MM.1S (cell line): ENCODE data around the gene MAPK6.

ENCODE experiments used
- DNase-seq: peaks from one replicate; pipeline ENCODE4 v3.0.0-alpha.2; 2015
- H2AFZ ChIP-seq: fragments of 300-600 bp; sonication (generic); 2 replicates; pipeline ENCODE4 v1.6.0; 2016; ENCODE audit warnings: antibody characterized with exemption, low read length
- H3F3A ChIP-seq: fragments of 300-600 bp; sonication (generic); 2 replicates; pipeline ENCODE4 v1.6.1; 2016; ENCODE audit warnings: mild to moderate bottlenecking, antibody characterized with exemption, low read length, moderate library complexity, mixed read lengths; ENCODE audit not compliant: insufficient read depth
- H3K27ac ChIP-seq: fragments of 300-600 bp; sonication (generic); 2 replicates; pipeline ENCODE4 v1.5.1; 2016; ENCODE audit warnings: mild to moderate bottlenecking, low read length
- H3K27me3 ChIP-seq: fragments of 300-600 bp; sonication (generic); replicated peaks from 2 replicates; pipeline ENCODE4 v1.6.0; 2016; ENCODE audit warnings: low read length; ENCODE audit not compliant: insufficient read depth
- H3K36me3 ChIP-seq: fragments of 300-600 bp; sonication (generic); replicated peaks from 2 replicates; pipeline ENCODE4 v1.6.1; 2016; ENCODE audit warnings: mild to moderate bottlenecking, low read length, mixed read lengths; ENCODE audit not compliant: insufficient read depth
- H3K4me1 ChIP-seq: fragments of 300-600 bp; sonication (generic); 2 replicates; pipeline ENCODE4 v1.6.1; 2016; ENCODE audit warnings: low read length, mixed read lengths
- H3K4me2 ChIP-seq: fragments of 300-600 bp; sonication (generic); 2 replicates; pipeline ENCODE4 v1.6.0; 2016; ENCODE audit warnings: low read depth, low read length
- H3K4me3 ChIP-seq: fragments of 300-600 bp; sonication (generic); 2 replicates; pipeline ENCODE4 v1.5.1; 2016; ENCODE audit warnings: low read length, mixed read lengths
- H3K79me2 ChIP-seq: fragments of 300-600 bp; sonication (generic); 2 replicates; pipeline ENCODE4 v1.6.1; 2016; ENCODE audit warnings: mixed run types, low read length, mixed read lengths
- H3K9ac ChIP-seq: fragments of 300-600 bp; sonication (generic); 2 replicates; pipeline ENCODE4 v1.6.1; 2016; ENCODE audit warnings: low read length, mixed read lengths
- H3K9me2 ChIP-seq: fragments of 300-600 bp; sonication (generic); replicated peaks from 2 replicates; pipeline ENCODE4 v1.6.1; 2016; ENCODE audit warnings: mild to moderate bottlenecking, low read length, mixed read lengths; ENCODE audit not compliant: insufficient read depth
- H3K9me3 ChIP-seq: fragments of 300-600 bp; sonication (generic); replicated peaks from 2 replicates; pipeline ENCODE4 v1.6.1; 2016; ENCODE audit warnings: mild to moderate bottlenecking, low read length, mixed read lengths; ENCODE audit not compliant: insufficient read depth
- H4K20me1 ChIP-seq: fragments of 300-600 bp; sonication (generic); 2 replicates; pipeline ENCODE4 v1.6.1; 2016; ENCODE audit warnings: mild to moderate bottlenecking, low read length, moderate library complexity, mixed read lengths; ENCODE audit not compliant: insufficient read depth
- CTCF ChIP-seq: fragments of 300-600 bp; sonication (generic); IDR thresholded peaks from 2 replicates; pipeline ENCODE4 v1.5.1; 2016; ENCODE audit warnings: antibody characterized with exemption, low read length, mixed read lengths
- EZH2 ChIP-seq: fragments of 300-600 bp; sonication (generic); optimal IDR thresholded peaks from 2 replicates; pipeline ENCODE3; 2017; ENCODE audit warnings: low read depth, mild to moderate bottlenecking, antibody characterized with exemption, low read length, mixed read lengths
- EZH2phosphoT487 ChIP-seq: fragments of 300-600 bp; sonication (generic); IDR thresholded peaks from 2 replicates; pipeline ENCODE4 v1.6.1; 2018; ENCODE audit warnings: antibody characterized with exemption, low read length

The MAPK6 gene

GRCh38 chr15:51971032-51971374 lies 48.0 kb upstream of the MAPK6 start:
- Histone ChIP-seq H2AFZ (peak overlapping the region; percentile 89), H3K9ac (peak overlapping the region; percentile 74), H3K36me3 (no peaks in the 10 kb centered on the region), H3F3A (peaks cover 4% of the 10 kb centered on the region; the same call in 1 of the 2 replicates), H3K9me3 (no peaks in the 10 kb centered on the region), H3K4me1 (no peaks in the 10 kb centered on the region), H3K4me2 (peak overlapping the region; percentile 83), H3K79me2 (peaks cover 56% of the 10 kb centered on the region), H3K27ac (peak overlapping the region; percentile 56; the same call in 1 of the 2 replicates), H3K9me2 (no peaks in the 10 kb centered on the region), H4K20me1 (no peaks in the 10 kb centered on the region), H3K27me3 (no peaks in the 10 kb centered on the region), H3K4me3 (peak overlapping the region; percentile 98)
- TF ChIP-seq EZH2phosphoT487 (no peak), EZH2 (no peak), CTCF (no peak)
- DNase-seq, result peak; percentile 12

GRCh38 chr15:51971375-51972133 lies 47.5 kb upstream of the MAPK6 start, which contains the start of gene LEO1:
TSS of gene LEO1 (minus strand) at chr15:51971778. CDS start at chr15:51971745, 33 bp downstream.
- Histone ChIP-seq H3K4me1 (no peaks in the 10 kb centered on the region), H3K9me3 (no peaks in the 10 kb centered on the region), H3K79me2 (peaks cover 50% of the 10 kb centered on the region), H3K9me2 (no peaks in the 10 kb centered on the region), H3K27ac (peak within 1 kb of the TSS; percentile 56; the same call in 1 of the 2 replicates), H2AFZ (peak within 1 kb of the TSS; percentile 89), H3K36me3 (no peaks in the 10 kb centered on the region), H3F3A (peaks cover 4% of the 10 kb centered on the region; the same call in 1 of the 2 replicates), H3K4me2 (peak within 1 kb of the TSS; percentile 83), H3K4me3 (peak within 1 kb of the TSS; percentile 98), H3K9ac (peak within 1 kb of the TSS; percentile 74), H4K20me1 (no peaks in the 10 kb centered on the region), H3K27me3 (no peaks in the 10 kb centered on the region)
- peak; percentile 98 for DNase-seq
- TF ChIP-seq EZH2phosphoT487, result no peak
- TF ChIP-seq EZH2, result no peak
- TF ChIP-seq CTCF, result peak; percentile 46

- TF ChIP-seq EZH2phosphoT487 (no peak), CTCF (no peak), EZH2 (no peak)
- H3K4me2 ChIP-seq, result peak overlapping the region; percentile 45; the same call in 1 of the 2 replicates
- H3F3A ChIP-seq, result peaks cover 4% of the 10 kb centered on the region; the same call in 1 of the 2 replicates
- no peaks in the 10 kb centered on the region for H4K20me1 ChIP-seq
- H3K27me3 ChIP-seq, result no peaks in the 10 kb centered on the region
- H2AFZ ChIP-seq, result no peak overlapping the region
- no peaks in the 10 kb centered on the region for H3K9me3 ChIP-seq
- H3K27ac ChIP-seq, result peak overlapping the region; percentile 1; the same call in 1 of the 2 replicates
- no peak overlapping the region for H3K4me3 ChIP-seq
- H3K4me1 ChIP-seq, result no peaks in the 10 kb centered on the region
- H3K9ac ChIP-seq, result no peak overlapping the region
- peaks cover 34% of the 10 kb centered on the region for H3K79me2 ChIP-seq
- DNase-seq, result no peak
- H3K36me3 ChIP-seq, result no peaks in the 10 kb centered on the region
- H3K9me2 ChIP-seq, result no peaks in the 10 kb centered on the region
Measured at GRCh38 chr15:51973220-51973619, 45.8 kb upstream of the MAPK6 start.
